DMS153 treated with DMSO at 0.1 percent for 48 hours (cell line): ENCODE measurements around the gene PNLIPRP1.

Experiments used
- DNase-seq: peaks from one replicate; lab custom pipeline; 2025; ENCODE audit not compliant: unreplicated experiment; lab: John Stamatoyannopoulos, UW

The PNLIPRP1 gene

GRCh38 chr10:116598329-116598728 is 7.6 kb downstream of the PNLIPRP1 start:
- no peak for DNase-seq

GRCh38 chr10:116599991-116600390 is 9.2 kb downstream of the PNLIPRP1 start:
- DNase-seq = no peak

- DNase-seq = no peak
These were observed 12.1 kb downstream of the PNLIPRP1 start for GRCh38 chr10:116602648-116603400.

- no peak for DNase-seq
These were observed 15.3 kb downstream of the PNLIPRP1 start for GRCh38 chr10:116606061-116606483.

GRCh38 chr10:116607336-116607735 is 16.6 kb downstream of the PNLIPRP1 start:
- DNase-seq = no peak

GRCh38 chr10:116608686-116609594 is 18.2 kb downstream of the PNLIPRP1 start:
- no peak for DNase-seq

- no peak for DNase-seq
These were observed 19.8 kb downstream of the PNLIPRP1 start for GRCh38 chr10:116610443-116611152.

GRCh38 chr10:116611153-116611545 is 20.4 kb downstream of the PNLIPRP1 start:
- no peak for DNase-seq

- no peak for DNase-seq
These were observed 21.5 kb downstream of the PNLIPRP1 start for GRCh38 chr10:116612107-116612769.

GRCh38 chr10:116613471-116613870 is 22.7 kb downstream of the PNLIPRP1 start:
- no peak for DNase-seq

- no peak for DNase-seq
These were observed 24.0 kb downstream of the PNLIPRP1 start for GRCh38 chr10:116614796-116615195.

- no peak for DNase-seq
These were observed 24.5 kb downstream of the PNLIPRP1 start for GRCh38 chr10:116615199-116615776.

GRCh38 chr10:116620423-116621400 is 30.0 kb downstream of the PNLIPRP1 start, which contains the start of gene PNLIPRP2:
Gene PNLIPRP2, plus strand, starts transcription at chr10:116620953.
- no peak for DNase-seq

GRCh38 chr10:116621476-116621875 is 30.7 kb downstream of the PNLIPRP1 start:
- DNase-seq = no peak

- DNase-seq = no peak
These were observed 31.3 kb downstream of the PNLIPRP1 start for GRCh38 chr10:116621934-116622655.

- DNase-seq = no peak
These were observed 35.1 kb downstream of the PNLIPRP1 start for GRCh38 chr10:116625845-116626244.

- no peak for DNase-seq
These were observed 36.1 kb downstream of the PNLIPRP1 start for GRCh38 chr10:116626815-116627214.

- no peak for DNase-seq
These were observed 36.7 kb downstream of the PNLIPRP1 start for GRCh38 chr10:116627386-116627933.
